Right lobe of liver (tissue), 6 donors: ENCODE data around the gene WDR91. TPM values are rescaled to one million over a fixed set of nuclear protein-coding genes. Genes with fewer than 3 reads are reported as not detected.

Source experiments
- ATAC-seq, 4 donors: fragments of 200-7000 bp; cut with Tn5 transposase; one replicate each; pipeline ENCODE4 v1.9.1; 2020; ENCODE audit warnings: mild to moderate bottlenecking in 4 of 4, moderate library complexity in 4 of 4
- DNase-seq, 3 donors: peaks; one replicate each; pipeline ENCODE4 v3.0.0-alpha.2; 2020
- H3K27ac ChIP-seq, 3 donors: fragments of 200-600 bp; one replicate each; pipeline ENCODE4 v1.8.0; 2022
- H3K27me3 ChIP-seq, 2 donors: fragments of 200-600 bp; one replicate each; pipeline ENCODE4 v1.8.0; 2022
- H3K36me3 ChIP-seq, 4 donors: fragments of 200-600 bp; sonication (generic) in 1 of 4; one replicate each; pipeline versions ENCODE4 v1.5.1 to v1.8.0; 2017 to 2022; ENCODE audit warnings: control low read depth in 1 of 4
- H3K4me1 ChIP-seq, 4 donors: fragments of 200-600 bp; sonication (generic) in 1 of 4; one replicate each; pipeline versions ENCODE4 v1.5.1 to v1.8.0; 2017 to 2022; ENCODE audit warnings: control low read depth in 1 of 4
- H3K4me3 ChIP-seq, 3 donors: fragments of 200-600 bp; one replicate each; pipeline ENCODE4 v1.8.0; 2022
- H3K9me3 ChIP-seq, 4 donors: fragments of 200-600 bp; sonication (generic) in 1 of 4; one replicate each; pipeline versions ENCODE4 v1.5.1 to v1.8.0; 2017 to 2022; ENCODE audit warnings: control low read depth in 1 of 4
- POLR2A ChIP-seq: fragments of 450-650 bp; IDR thresholded peaks from one replicate; pipeline ENCODE4 v1.6.1; 2017; ENCODE audit warnings: antibody characterized with exemption, mild to moderate bottlenecking
- WGBS: methylation state at CpG from one replicate; pipeline ENCODE4 v1.1.6; 2018; ENCODE audit warnings: low coverage, low lambda C conversion rate; ENCODE audit not compliant: insufficient coverage; ENCODE audit errors: missing lambda C conversion rate; 5-methylcytosine and 5-hydroxymethylcytosine counted together
- intact Hi-C, 2 donors: fragments of 100-400 bp; cut with DNase I; formaldehyde crosslinking; loops; one replicate each; pipeline versions ENCODE4 v1.11.2 to v1.14.1; 2022
- total RNA-seq, 6 experiments: library from RNA; depleted of rRNA in 2 of 6; stranded (reverse); fragments of >200 nt in 2 of 6; fragmentation: NEBNext Ultra II Directional in 3 of 6; extraction: Animal tissue kit (Norgen Biotek cat#: 25700) in 3 of 6; gene quantifications; one replicate each; pipeline versions ENCODE4 v1.1.0 to v1.2.4, GENCODE V29; 2016 to 2023
- TF ChIP-seq, protein P1 (sequence below), 4 donors: fragments of 200-600 bp in 3 of 4; fragments of 450-650 bp in 1 of 4; IDR thresholded peaks; one replicate each; pipeline versions ENCODE4 v1.5.1 to v1.8.0; 2016 to 2022; ENCODE audit warnings: antibody characterized with exemption in 4 of 4, mild to moderate bottlenecking in 2 of 4
- donor health status: DM: no; HTN: yes; CAD: no.
- donor health status: DM: no; HTN: no; CAD: no.
- donor health status: DM: no; HTN: no; CAD: no.
- donor health status: DM: no; HTN: yes; CAD: no.
- donor health status: DM: no; HTN: yes; CAD: no.

Gene WDR91
- total RNA-seq, 6 experiments from 2014 or later, result 6.0 to 11.5 (median 8.6) TPM

DNA sequence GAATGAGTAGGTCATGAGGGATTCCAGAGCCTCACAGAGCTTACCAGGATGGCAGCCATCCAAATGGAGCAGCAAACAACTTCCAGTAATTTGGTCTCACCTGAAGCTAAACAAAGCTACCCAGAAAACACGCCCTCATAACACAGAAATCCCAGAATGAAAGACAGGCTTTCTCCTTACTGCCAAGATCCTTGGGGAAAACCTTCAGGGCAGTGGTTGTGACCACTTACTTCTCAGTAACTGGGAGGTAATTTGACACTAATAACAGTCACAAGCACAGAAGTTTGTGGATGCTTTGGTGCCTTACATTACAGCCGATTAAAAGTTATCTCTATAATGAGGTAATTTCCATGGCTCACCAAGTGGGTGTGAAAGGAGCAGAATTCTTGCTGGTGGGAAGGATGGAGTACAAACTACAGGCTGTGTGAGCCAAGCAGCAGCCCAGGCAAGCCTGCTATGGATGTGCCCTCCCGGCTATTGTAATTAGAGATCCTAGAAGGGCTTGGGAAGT, 10.4 kb downstream of the WDR91 start:
- Histone ChIP-seq H3K36me3 (peaks cover 0 to 64% (median 5%) of the 10 kb centered on the region in 4 donors), H3K4me1 (no peaks in the 10 kb centered on the region), H3K27ac (no peak overlapping the region), H3K4me3 (no peak overlapping the region), H3K27me3 (no peaks in the 10 kb centered on the region), H3K9me3 (no peaks in the 10 kb centered on the region)
- intact Hi-C loops, result no loop called here
- TF ChIP-seq, protein P1, sequence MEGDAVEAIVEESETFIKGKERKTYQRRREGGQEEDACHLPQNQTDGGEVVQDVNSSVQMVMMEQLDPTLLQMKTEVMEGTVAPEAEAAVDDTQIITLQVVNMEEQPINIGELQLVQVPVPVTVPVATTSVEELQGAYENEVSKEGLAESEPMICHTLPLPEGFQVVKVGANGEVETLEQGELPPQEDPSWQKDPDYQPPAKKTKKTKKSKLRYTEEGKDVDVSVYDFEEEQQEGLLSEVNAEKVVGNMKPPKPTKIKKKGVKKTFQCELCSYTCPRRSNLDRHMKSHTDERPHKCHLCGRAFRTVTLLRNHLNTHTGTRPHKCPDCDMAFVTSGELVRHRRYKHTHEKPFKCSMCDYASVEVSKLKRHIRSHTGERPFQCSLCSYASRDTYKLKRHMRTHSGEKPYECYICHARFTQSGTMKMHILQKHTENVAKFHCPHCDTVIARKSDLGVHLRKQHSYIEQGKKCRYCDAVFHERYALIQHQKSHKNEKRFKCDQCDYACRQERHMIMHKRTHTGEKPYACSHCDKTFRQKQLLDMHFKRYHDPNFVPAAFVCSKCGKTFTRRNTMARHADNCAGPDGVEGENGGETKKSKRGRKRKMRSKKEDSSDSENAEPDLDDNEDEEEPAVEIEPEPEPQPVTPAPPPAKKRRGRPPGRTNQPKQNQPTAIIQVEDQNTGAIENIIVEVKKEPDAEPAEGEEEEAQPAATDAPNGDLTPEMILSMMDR (IDR thresholded peaks at IDR 0.05), result no peak
- TF ChIP-seq POLR2A, result no peak
- ATAC-seq (no peak), DNase-seq (no peak)
- WGBS, result 76% methylated on average over 3 of the region's 3 CpGs

DNA sequence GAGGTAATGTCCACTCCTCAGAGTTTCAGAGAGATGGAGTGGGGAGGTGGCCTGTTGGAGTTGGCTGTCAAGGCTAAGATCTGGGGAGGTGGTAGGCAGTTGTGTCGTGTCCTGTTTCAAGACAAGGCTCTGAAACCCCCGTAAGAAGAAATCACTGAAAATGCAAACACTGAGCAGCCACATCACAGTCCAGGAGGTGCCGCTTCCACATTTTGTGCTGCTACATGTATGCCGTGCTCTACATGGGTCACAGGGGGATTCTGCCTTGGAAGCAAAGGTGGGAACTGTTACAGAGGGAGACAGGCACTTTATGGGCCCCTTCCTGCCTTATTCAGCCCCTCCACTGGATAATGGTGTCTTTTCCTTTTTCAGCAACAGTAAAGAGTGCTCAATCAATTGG, 11.9 kb downstream of the WDR91 start:
- DNase-seq, result no peak

DNA sequence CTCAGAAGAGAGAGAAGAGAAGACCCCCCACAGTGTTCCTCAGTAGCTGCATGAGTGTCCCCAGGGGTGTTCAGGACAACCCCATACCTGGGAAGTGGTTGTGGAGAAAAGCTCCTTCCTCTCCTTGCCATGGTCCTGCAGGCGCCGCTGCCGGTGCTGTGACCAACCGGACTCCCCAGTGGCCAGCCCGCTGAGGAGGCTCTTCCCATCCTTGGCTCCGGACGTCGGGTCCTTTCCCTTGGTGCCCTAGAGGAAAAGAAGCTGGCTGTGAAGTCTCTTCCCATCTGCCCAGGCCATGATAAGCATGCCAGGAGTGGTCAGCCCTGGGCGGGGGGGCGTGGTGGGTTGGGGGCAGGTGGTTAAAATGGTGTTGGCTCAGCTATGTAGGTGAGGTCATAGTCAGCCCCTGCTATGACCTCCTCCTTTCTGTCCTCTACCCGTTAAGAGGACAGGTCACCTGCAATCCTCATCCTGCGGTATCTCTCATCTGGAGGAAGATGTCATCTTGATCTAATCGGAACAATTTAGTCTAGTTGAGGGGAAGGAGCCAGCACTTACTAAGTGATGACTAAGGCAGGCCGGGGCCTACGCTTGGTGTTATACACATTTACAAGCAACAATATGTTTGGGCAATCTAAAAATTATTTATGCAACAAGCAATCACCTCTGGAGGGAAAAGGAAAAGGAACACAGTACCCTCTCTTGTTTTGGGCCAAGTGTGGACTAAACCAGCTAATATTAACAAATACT, 13.2 kb downstream of the WDR91 start:
- intact Hi-C loops, result no loop called here
- Histone ChIP-seq H3K27me3 (no peaks in the 10 kb centered on the region), H3K36me3 (peaks cover 4 to 68% (median 6%) of the 10 kb centered on the region in 4 donors), H3K9me3 (no peaks in the 10 kb centered on the region), H3K4me1 (no peaks in the 10 kb centered on the region), H3K4me3 (no peak overlapping the region), H3K27ac (no peak overlapping the region)
- DNase-seq (no peak), ATAC-seq (no peak)
- 74% methylated on average over 3 of the region's 15 CpGs for WGBS
- no peak for TF ChIP-seq POLR2A
- TF ChIP-seq, protein P1 (IDR thresholded peaks at IDR 0.05), result no peak

More for the DNA sequence above, 11.9 kb downstream of the WDR91 start:
- ATAC-seq, result no peak
- no peak overlapping the region for H3K27ac ChIP-seq
- intact Hi-C loops, result no loop called here
- H3K4me1 ChIP-seq, result no peaks in the 10 kb centered on the region
- no peak for TF ChIP-seq POLR2A
- TF ChIP-seq, protein P1 (IDR thresholded peaks at IDR 0.05), result no peak
- WGBS, result 86% methylated on average over 2 of the region's 4 CpGs
- H3K9me3 ChIP-seq, result no peaks in the 10 kb centered on the region
- no peak overlapping the region for H3K4me3 ChIP-seq
- H3K36me3 ChIP-seq, result peaks cover 0 to 72% (median 6%) of the 10 kb centered on the region in 4 donors
- H3K27me3 ChIP-seq, result no peaks in the 10 kb centered on the region

DNA sequence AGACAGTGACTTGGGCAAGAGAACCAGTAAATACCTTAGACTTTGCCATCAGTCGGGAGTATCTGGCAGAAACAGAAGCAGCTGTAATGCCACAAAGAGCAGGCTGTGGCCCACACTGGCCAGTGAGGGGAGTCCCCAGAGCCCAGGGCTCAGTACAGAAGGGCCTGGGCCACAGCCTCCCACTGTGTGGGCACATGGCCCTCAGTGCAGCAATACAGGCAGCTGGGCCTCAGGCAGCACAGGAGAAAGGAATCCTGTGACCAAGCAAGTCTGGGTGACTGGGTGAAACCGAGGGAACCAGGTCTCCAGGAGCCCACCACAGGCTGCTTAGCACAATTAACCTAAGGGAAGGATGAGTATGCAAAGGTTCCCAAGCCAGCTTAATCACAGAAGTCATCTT, 14.0 kb downstream of the WDR91 start:
- no peaks in the 10 kb centered on the region for H3K9me3 ChIP-seq
- WGBS, result 100% methylated on average over 1 of the region's 2 CpGs
- intact Hi-C loops, result no loop called here
- H3K36me3 ChIP-seq, result peaks cover 4 to 68% (median 8%) of the 10 kb centered on the region in 4 donors
- no peaks in the 10 kb centered on the region for H3K4me1 ChIP-seq
- no peak for TF ChIP-seq POLR2A
- TF ChIP-seq, protein P1 (IDR thresholded peaks at IDR 0.05), result no peak
- ATAC-seq (peak in 1 of 4 donors; percentile 18), DNase-seq (no peak)
- H3K27ac ChIP-seq, result no peak overlapping the region
- H3K4me3 ChIP-seq, result no peak overlapping the region
- H3K27me3 ChIP-seq, result no peaks in the 10 kb centered on the region
